ENCODE results near the gene DLST. TPM values are rescaled to one million over a fixed set of nuclear protein-coding genes. Genes with fewer than 3 reads are reported as not detected.

Gene DLST
- 61.5 and 62.6 TPM in 2 replicates for total RNA-seq

DNA sequence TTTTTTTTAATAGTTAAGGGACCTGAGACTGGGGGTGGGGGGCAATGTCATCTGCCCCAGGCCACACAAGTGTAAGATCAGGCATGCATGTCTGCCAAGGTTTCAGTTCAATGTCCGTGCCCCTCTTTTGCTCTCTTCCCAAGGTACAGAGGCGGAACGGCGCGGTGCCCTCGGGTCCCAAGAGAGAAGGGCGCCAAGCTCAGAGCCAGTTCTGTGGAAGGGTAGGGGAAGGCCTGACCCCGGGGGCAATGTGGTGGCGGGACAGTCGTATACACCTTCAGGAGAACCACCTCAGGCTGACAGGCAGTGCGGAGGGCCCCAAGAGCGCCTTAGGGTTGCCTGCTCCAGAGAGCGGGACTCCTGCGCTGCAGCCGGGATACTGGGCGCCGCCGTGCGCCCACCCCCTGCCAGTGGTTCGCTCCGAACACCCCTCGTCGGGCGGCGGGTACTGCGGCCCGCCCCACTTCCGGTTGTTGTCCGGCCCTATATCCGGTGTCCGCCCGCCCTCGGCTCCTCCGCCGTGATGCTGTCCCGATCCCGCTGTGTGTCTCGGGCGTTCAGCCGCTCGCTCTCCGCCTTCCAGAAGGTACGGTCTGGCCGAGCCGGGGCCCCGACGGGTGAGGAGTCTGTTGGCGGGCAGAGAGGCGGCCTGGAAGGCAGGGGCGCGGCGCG, at the start of gene DLST:
DLST (plus strand) TSS at position 486 of the 672 bp plus-strand sequence; CDS start at position 524, 38 bp downstream.
- peak; percentile 88 for DNase-seq (ENCODE audit: low read depth)
- TF ChIP-seq, protein P1, sequence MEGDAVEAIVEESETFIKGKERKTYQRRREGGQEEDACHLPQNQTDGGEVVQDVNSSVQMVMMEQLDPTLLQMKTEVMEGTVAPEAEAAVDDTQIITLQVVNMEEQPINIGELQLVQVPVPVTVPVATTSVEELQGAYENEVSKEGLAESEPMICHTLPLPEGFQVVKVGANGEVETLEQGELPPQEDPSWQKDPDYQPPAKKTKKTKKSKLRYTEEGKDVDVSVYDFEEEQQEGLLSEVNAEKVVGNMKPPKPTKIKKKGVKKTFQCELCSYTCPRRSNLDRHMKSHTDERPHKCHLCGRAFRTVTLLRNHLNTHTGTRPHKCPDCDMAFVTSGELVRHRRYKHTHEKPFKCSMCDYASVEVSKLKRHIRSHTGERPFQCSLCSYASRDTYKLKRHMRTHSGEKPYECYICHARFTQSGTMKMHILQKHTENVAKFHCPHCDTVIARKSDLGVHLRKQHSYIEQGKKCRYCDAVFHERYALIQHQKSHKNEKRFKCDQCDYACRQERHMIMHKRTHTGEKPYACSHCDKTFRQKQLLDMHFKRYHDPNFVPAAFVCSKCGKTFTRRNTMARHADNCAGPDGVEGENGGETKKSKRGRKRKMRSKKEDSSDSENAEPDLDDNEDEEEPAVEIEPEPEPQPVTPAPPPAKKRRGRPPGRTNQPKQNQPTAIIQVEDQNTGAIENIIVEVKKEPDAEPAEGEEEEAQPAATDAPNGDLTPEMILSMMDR (IDR thresholded peaks at IDR 0.05; ENCODE audit: insufficient read depth, low read depth, low read length), result no peak
- peak within 1 kb of the TSS; percentile 85 for H3K4me3 ChIP-seq (ENCODE audit: low read depth, low read length)

- no peak for DNase-seq (ENCODE audit: low read depth)
- no peak overlapping the region for H3K4me3 ChIP-seq (ENCODE audit: low read depth, low read length)
- TF ChIP-seq, protein P1 (IDR thresholded peaks at IDR 0.05; ENCODE audit: insufficient read depth, low read depth, low read length), result no peak
These were observed 48.9 kb upstream of the DLST start for GRCh38 chr14:74832849-74833248.

GRCh38 chr14:74834692-74835392, 46.9 kb upstream of the DLST start:
- TF ChIP-seq, protein P1 (IDR thresholded peaks at IDR 0.05; ENCODE audit: insufficient read depth, low read depth, low read length), result no peak
- DNase-seq (ENCODE audit: low read depth), result no peak
- H3K4me3 ChIP-seq (ENCODE audit: low read depth, low read length), result no peak overlapping the region

DNA sequence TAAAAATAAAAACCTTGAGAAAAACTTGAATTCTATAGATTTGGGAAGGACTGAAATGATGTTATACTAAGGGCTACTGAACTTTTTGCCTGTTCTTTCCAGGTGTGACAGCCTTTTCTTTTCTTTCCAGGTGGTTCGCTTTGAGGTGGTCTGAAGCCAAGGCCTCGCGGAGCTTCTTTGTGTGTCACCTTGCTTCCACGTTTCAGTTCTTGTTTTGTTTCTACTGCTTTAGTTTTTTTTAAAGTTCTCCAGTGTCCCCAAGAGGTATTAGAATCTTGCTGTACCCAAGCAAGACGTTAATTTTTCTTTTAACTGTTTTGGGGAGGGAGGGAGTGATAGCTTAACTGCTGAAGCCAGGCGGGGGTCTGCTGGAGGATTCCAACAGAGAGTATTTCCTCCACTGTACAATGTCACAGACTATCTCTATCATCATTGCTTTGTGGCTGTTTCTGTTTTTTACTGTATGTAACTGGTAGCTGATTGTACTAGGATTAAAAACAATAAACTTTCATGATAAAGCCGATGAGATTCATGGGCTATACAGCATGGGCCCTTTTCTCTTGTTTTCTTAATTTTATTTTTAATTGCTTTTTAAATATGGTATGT, 46.0 kb upstream of the DLST start:
- no peak overlapping the region for H3K4me3 ChIP-seq (ENCODE audit: low read depth, low read length)
- DNase-seq (ENCODE audit: low read depth), result no peak
- TF ChIP-seq, protein P1 (IDR thresholded peaks at IDR 0.05; ENCODE audit: insufficient read depth, low read depth, low read length), result no peak

GRCh38 chr14:74836251-74836960, 45.3 kb upstream of the DLST start:
- TF ChIP-seq, protein P1 (IDR thresholded peaks at IDR 0.05; ENCODE audit: insufficient read depth, low read depth, low read length), result no peak
- DNase-seq (ENCODE audit: low read depth), result peak; percentile 47
- no peak overlapping the region for H3K4me3 ChIP-seq (ENCODE audit: low read depth, low read length)

DNA sequence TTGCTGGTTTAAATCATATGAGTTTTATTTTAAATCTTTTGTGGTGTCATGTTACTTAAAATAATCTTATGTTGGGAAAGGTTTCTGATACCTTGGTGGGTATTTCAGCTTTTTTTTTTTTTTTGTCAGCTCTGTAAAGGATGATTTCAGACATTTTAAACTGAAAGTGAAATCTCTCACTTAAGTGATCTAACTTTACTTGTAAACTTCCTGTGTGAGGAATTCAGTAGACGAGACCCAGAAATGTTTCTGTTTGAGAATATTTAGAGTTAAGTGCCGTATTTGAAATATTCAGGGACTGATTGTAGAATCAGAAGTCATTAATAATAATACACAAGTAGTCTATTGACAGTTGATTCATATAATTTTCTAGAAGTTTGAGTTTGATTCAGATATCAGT, 43.5 kb upstream of the DLST start:
- TF ChIP-seq, protein P1 (IDR thresholded peaks at IDR 0.05; ENCODE audit: insufficient read depth, low read depth, low read length), result no peak
- DNase-seq (ENCODE audit: low read depth), result peak; percentile 53
- H3K4me3 ChIP-seq (ENCODE audit: low read depth, low read length), result no peak overlapping the region
